HepG2 (cell line): ENCODE measurements around the gene MORN1. TPM values are rescaled to one million over a fixed set of nuclear protein-coding genes. Genes with fewer than 3 reads are reported as not detected.
A peak's percentile ranks its signal among the peaks of the same experiment; 100 is the strongest.

ENCODE experiments used
- ATAC-seq: fragments of 200-7000 bp; cut with Tn5 transposase; 3 replicates; pipeline ENCODE4 v1.9.1; 2020; ENCODE audit warnings: mild to moderate bottlenecking, moderate library complexity
- BruUV-seq: library from RNA; stranded (reverse); fragments of 400-500 nt; replicated peaks from 2 replicates; lab custom pipeline; 2021; lab: Mats Ljungman, UMichigan
- CTCF ChIA-PET: fragments of 300-600 bp; formaldehyde crosslinking; extraction: SDS; loops from one replicate; lab custom pipeline; 2021; ENCODE audit warnings: low total read pairs, inconsistent platforms, low intra/inter-chr PET ratio; lab: Yijun Ruan, JAX
- POLR2A ChIA-PET: fragments of 350-600 bp; sonication (Branson Sonifier 250); formaldehyde crosslinking; loops from one replicate; lab custom pipeline; 2020; ENCODE audit warnings: antibody characterized with exemption, inconsistent platforms; lab: Yijun Ruan, JAX
- DNase-seq: peaks from one replicate; pipeline ENCODE4 v3.0.0-alpha.2; 2015; ENCODE audit warnings: low spot score
- FAIRE-seq: peaks from 3 replicates; lab custom pipeline; 2011; peaks lifted over from hg19 to GRCh38; lab: Jason Lieb, UNC
- H2AFZ ChIP-seq: one replicate; pipeline ENCODE4 v1.6.1; 2011; ENCODE audit warnings: low read length, inconsistent platforms
- H3K27ac ChIP-seq: fragments of 300-600 bp; 3 replicates; pipeline ENCODE4 v1.8.0; 2011; ENCODE audit warnings: mixed run types, mild to moderate bottlenecking, mixed read lengths, low read length, inconsistent platforms; ENCODE audit not compliant: insufficient read depth; ENCODE audit errors: extremely low read length
- H3K27me3 ChIP-seq, 2 experiments: fragments of 200-600 bp in 1 of 2; 2 replicates in 1 of 2; 3 replicates in 1 of 2; pipeline versions ENCODE4 v1.6.0 to v1.8.0; 2011; ENCODE audit warnings: low read length in 2 of 2, mild to moderate bottlenecking in 2 of 2, moderate library complexity in 2 of 2, inconsistent platforms in 1 of 2; ENCODE audit not compliant: insufficient read depth in 2 of 2, control insufficient read depth in 1 of 2
- H3K36me3 ChIP-seq, 2 experiments: fragments of 200-600 bp in 1 of 2; replicated peaks in 1 of 2; 2 replicates in 1 of 2; 3 replicates in 1 of 2; pipeline versions ENCODE4 v1.5.1 to v1.8.0; 2011; ENCODE audit warnings: low read length in 2 of 2, inconsistent platforms in 1 of 2; ENCODE audit not compliant: insufficient read depth in 2 of 2, control insufficient read depth in 1 of 2
- H3K4me1 ChIP-seq: 2 replicates; pipeline ENCODE4 v1.5.1; 2012; ENCODE audit warnings: low read length, inconsistent platforms; ENCODE audit not compliant: insufficient read depth
- H3K4me2 ChIP-seq: 2 replicates; pipeline ENCODE4 v1.6.0; 2011; ENCODE audit warnings: low read depth, low read length, inconsistent platforms
- H3K4me3 ChIP-seq, 3 experiments: fragments of 200-600 bp in 1 of 3; sonication (generic), shearing (Covaris generic) in 1 of 3; replicated peaks in 1 of 3; 2 replicates each; pipeline ENCODE4 v1.5.1; 2011 to 2016; ENCODE audit warnings: low read length in 3 of 3, inconsistent platforms in 2 of 3, low read depth in 2 of 3, mild to moderate bottlenecking in 2 of 3, control low read depth in 1 of 3, mixed read lengths in 1 of 3; ENCODE audit not compliant: insufficient read depth in 1 of 3
- H3K79me2 ChIP-seq: one replicate; pipeline ENCODE4 v1.6.1; 2011; ENCODE audit warnings: low read length, inconsistent platforms; ENCODE audit not compliant: insufficient read depth
- H3K9ac ChIP-seq: 2 replicates; pipeline ENCODE4 v1.6.0; 2011; ENCODE audit warnings: mild to moderate bottlenecking, low read depth, low read length, inconsistent platforms; ENCODE audit not compliant: insufficient read depth
- H3K9me3 ChIP-seq: 2 replicates; pipeline ENCODE4 v1.5.1; 2012; ENCODE audit warnings: mild to moderate bottlenecking, low read length
- H4K20me1 ChIP-seq: 2 replicates; pipeline ENCODE4 v1.6.0; 2011; ENCODE audit warnings: inconsistent platforms, mild to moderate bottlenecking, low read length, moderate library complexity; ENCODE audit not compliant: insufficient read depth
- ETV5 ChIP-seq: IDR thresholded peaks from 2 replicates; pipeline ENCODE4 v1.6.1; 2018; ENCODE audit warnings: missing biosample characterization, missing genetic modification reagents, inconsistent platforms, borderline replicate concordance
- PHF8 ChIP-seq: sonication (generic); formaldehyde crosslinking; IDR thresholded peaks from 2 replicates; pipeline ENCODE4 v1.5.0; 2020; ENCODE audit warnings: missing genetic modification reagents
- SALL1 ChIP-seq: sonication (generic); formaldehyde crosslinking; IDR thresholded peaks from 2 replicates; pipeline ENCODE4 v1.8.0; 2022; ENCODE audit warnings: mild to moderate bottlenecking, missing genetic modification reagents
- TOE1 ChIP-seq: sonication (generic); formaldehyde crosslinking; IDR thresholded peaks from 2 replicates; pipeline ENCODE4 v1.4.0; 2020; ENCODE audit warnings: mild to moderate bottlenecking, missing genetic modification reagents
- TSC22D2 ChIP-seq: sonication (generic); formaldehyde crosslinking; IDR thresholded peaks from 2 replicates; pipeline ENCODE4 v1.5.1; 2020; ENCODE audit warnings: missing genetic modification reagents, mild to moderate bottlenecking, borderline replicate concordance
- ZNF101 ChIP-seq: sonication (generic); formaldehyde crosslinking; IDR thresholded peaks from 2 replicates; pipeline ENCODE4 v1.4.0; 2020; ENCODE audit warnings: mild to moderate bottlenecking, low read depth, missing genetic modification reagents, borderline replicate concordance
- WGBS: methylation state at CpG from one replicate; pipeline ENCODE4 v1.1.6; 2017; ENCODE audit warnings: low lambda C conversion rate; 5-methylcytosine and 5-hydroxymethylcytosine counted together
- in situ Hi-C: cut with HindIII; loops from 2 replicates; pipeline ENCODE4 v1.10.0; 2017; ENCODE audit warnings: low pct_unique_long_range_greater_than_20kb; ENCODE audit not compliant: extremely low pct_ligation_motif_present
- intact Hi-C: fragments of 100-400 bp; cut with micrococcal nuclease; formaldehyde crosslinking; loops from one replicate; pipeline ENCODE4 v1.10.0; 2022; ENCODE audit not compliant: unreplicated experiment
- polyA plus RNA-seq, 8 experiments: library from polyadenylated mRNA; depleted of rRNA in 3 of 8; stranded (reverse) in 7 of 8; unstranded in 1 of 8; fragments of >200 nt; fragmentation: Illumina TruSeq in 4 of 8; extraction: Trizol in 4 of 8; gene quantifications; 2 replicates each; pipeline versions ENCODE4 v1.2.1 to v1.2.3, GENCODE V29; 2011 to 2016; ENCODE audit warnings: low read depth in 4 of 8, missing spikeins in 1 of 8, mixed read lengths in 1 of 8; ENCODE audit not compliant: insufficient read depth in 1 of 8
- total RNA-seq, 5 experiments: library from RNA; depleted of rRNA; stranded (reverse); fragments of >200 nt; fragmentation: Illumina TruSeq; extraction: Trizol; gene quantifications; 2 replicates each; pipeline ENCODE4 v1.2.3, GENCODE V29; 2016; ENCODE audit warnings: low read depth in 1 of 5
- TF ChIP-seq, protein P1 (sequence below): sonication (generic); formaldehyde crosslinking; IDR thresholded peaks from 2 replicates; pipeline ENCODE4 v1.8.0; 2022; ENCODE audit warnings: mild to moderate bottlenecking, missing genetic modification reagents, borderline replicate concordance
- TF ChIP-seq, protein P2 (sequence below): sonication (generic); formaldehyde crosslinking; IDR thresholded peaks from 2 replicates; pipeline ENCODE4 v1.5.0; 2020; ENCODE audit warnings: missing genetic modification reagents
- TF ChIP-seq, protein P3 (sequence below): sonication (generic); formaldehyde crosslinking; IDR thresholded peaks from 2 replicates; pipeline ENCODE4 v1.4.0; 2020; ENCODE audit warnings: missing genetic modification reagents
- TF ChIP-seq, protein P4 (sequence below): sonication (generic); formaldehyde crosslinking; IDR thresholded peaks from 2 replicates; pipeline ENCODE4 v1.5.1; 2020; ENCODE audit warnings: missing genetic modification reagents, mild to moderate bottlenecking, borderline replicate concordance
- TF ChIP-seq, protein P5 (sequence below): sonication (generic); formaldehyde crosslinking; IDR thresholded peaks from 2 replicates; pipeline ENCODE4 v1.4.0; 2020; ENCODE audit warnings: mild to moderate bottlenecking, missing genetic modification reagents
- TF ChIP-seq, protein P6 (sequence below): sonication (generic); formaldehyde crosslinking; IDR thresholded peaks from 2 replicates; pipeline ENCODE4 v1.5.0; 2020; ENCODE audit warnings: mild to moderate bottlenecking, missing genetic modification reagents, moderate library complexity
- TF ChIP-seq, protein P7 (sequence below): IDR thresholded peaks from 2 replicates; pipeline ENCODE4 v1.6.1; 2016; ENCODE audit warnings: control low read depth

MORN1 gene
- total and polyA plus RNA-seq, 2 of the 13 experiments (the other 11 are each of a cell fraction or from before 2014, with no cell fraction given), result 3.1 to 6.5 TPM

DNA sequence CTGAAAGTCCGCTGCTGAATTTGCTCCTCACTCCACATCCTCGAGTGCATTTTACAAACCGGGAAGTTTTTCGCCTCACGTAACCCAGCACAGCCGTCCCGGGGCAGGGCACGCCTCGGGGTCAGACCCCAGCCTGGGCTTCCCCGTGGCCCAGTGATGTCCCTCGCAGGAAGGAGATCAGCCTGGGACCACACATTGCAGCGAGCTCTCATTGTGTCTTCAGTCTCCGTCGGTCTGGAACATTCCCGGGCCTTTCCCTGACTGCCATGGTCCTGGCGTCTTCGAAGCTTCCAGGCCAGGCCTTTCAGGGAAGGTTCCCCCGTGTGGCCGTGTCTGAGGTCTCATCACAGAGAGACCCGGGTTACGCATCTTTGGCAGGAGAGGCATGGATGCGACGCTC is 43.5 kb downstream of the MORN1 start:
- in situ Hi-C loops, result no loop called here
- TF ChIP-seq, protein P1, sequence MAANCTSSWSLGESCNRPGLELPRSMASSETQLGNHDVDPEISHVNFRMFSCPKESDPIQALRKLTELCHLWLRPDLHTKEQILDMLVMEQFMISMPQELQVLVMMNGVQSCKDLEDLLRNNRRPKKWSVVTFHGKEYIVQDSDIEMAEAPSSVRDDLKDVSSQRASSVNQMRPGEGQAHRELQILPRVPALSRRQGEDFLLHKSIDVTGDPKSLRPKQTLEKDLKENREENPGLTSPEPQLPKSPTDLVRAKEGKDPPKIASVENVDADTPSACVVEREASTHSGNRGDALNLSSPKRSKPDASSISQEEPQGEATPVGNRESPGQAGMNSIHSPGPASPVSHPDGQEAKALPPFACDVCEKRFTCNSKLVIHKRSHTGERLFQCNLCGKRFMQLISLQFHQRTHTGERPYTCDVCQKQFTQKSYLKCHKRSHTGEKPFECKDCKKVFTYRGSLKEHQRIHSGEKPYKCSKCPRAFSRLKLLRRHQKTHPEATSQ, result no peak
- TF ChIP-seq ETV5 (CRISPR knock-in tag) (no peak), TSC22D2 (CRISPR knock-in tag) (no peak), ZNF101 (CRISPR knock-in tag) (no peak), TOE1 (CRISPR knock-in tag) (no peak), SALL1 (CRISPR knock-in tag) (0 out of 2 replicates have a peak, but pooled peaks have one; percentile 21), PHF8 (CRISPR knock-in tag) (no peak)
- TF ChIP-seq, protein P2, sequence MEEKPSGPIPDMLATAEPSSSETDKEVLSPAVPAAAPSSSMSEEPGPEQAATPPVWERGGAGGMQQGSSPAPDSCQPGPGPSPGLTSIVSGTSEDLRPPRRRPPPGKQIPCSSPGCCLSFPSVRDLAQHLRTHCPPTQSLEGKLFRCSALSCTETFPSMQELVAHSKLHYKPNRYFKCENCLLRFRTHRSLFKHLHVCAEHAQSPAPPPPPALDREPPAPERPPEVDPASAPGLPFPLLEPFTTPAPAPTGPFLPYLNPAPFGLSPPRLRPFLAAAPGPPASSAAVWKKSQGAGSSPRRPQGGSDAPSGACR, result no peak
- TF ChIP-seq, protein P3, sequence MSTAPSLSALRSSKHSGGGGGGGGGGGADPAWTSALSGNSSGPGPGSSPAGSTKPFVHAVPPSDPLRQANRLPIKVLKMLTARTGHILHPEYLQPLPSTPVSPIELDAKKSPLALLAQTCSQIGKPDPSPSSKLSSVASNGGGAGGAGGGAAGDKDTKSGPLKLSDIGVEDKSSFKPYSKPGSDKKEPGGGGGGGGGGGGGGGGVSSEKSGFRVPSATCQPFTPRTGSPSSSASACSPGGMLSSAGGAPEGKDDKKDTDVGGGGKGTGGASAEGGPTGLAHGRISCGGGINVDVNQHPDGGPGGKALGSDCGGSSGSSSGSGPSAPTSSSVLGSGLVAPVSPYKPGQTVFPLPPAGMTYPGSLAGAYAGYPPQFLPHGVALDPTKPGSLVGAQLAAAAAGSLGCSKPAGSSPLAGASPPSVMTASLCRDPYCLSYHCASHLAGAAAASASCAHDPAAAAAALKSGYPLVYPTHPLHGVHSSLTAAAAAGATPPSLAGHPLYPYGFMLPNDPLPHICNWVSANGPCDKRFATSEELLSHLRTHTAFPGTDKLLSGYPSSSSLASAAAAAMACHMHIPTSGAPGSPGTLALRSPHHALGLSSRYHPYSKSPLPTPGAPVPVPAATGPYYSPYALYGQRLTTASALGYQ (CRISPR knock-in tag), result no peak
- TF ChIP-seq, protein P4, sequence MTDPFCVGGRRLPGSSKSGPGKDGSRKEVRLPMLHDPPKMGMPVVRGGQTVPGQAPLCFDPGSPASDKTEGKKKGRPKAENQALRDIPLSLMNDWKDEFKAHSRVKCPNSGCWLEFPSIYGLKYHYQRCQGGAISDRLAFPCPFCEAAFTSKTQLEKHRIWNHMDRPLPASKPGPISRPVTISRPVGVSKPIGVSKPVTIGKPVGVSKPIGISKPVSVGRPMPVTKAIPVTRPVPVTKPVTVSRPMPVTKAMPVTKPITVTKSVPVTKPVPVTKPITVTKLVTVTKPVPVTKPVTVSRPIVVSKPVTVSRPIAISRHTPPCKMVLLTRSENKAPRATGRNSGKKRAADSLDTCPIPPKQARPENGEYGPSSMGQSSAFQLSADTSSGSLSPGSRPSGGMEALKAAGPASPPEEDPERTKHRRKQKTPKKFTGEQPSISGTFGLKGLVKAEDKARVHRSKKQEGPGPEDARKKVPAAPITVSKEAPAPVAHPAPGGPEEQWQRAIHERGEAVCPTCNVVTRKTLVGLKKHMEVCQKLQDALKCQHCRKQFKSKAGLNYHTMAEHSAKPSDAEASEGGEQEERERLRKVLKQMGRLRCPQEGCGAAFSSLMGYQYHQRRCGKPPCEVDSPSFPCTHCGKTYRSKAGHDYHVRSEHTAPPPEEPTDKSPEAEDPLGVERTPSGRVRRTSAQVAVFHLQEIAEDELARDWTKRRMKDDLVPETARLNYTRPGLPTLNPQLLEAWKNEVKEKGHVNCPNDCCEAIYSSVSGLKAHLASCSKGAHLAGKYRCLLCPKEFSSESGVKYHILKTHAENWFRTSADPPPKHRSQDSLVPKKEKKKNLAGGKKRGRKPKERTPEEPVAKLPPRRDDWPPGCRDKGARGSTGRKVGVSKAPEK (CRISPR knock-in tag), result no peak
- TF ChIP-seq, protein P5, sequence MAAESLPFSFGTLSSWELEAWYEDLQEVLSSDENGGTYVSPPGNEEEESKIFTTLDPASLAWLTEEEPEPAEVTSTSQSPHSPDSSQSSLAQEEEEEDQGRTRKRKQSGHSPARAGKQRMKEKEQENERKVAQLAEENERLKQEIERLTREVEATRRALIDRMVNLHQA (CRISPR knock-in tag), result no peak
- TF ChIP-seq, protein P6, sequence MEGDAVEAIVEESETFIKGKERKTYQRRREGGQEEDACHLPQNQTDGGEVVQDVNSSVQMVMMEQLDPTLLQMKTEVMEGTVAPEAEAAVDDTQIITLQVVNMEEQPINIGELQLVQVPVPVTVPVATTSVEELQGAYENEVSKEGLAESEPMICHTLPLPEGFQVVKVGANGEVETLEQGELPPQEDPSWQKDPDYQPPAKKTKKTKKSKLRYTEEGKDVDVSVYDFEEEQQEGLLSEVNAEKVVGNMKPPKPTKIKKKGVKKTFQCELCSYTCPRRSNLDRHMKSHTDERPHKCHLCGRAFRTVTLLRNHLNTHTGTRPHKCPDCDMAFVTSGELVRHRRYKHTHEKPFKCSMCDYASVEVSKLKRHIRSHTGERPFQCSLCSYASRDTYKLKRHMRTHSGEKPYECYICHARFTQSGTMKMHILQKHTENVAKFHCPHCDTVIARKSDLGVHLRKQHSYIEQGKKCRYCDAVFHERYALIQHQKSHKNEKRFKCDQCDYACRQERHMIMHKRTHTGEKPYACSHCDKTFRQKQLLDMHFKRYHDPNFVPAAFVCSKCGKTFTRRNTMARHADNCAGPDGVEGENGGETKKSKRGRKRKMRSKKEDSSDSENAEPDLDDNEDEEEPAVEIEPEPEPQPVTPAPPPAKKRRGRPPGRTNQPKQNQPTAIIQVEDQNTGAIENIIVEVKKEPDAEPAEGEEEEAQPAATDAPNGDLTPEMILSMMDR, result 0 out of 2 replicates have a peak, but pooled peaks have one; percentile 23
- TF ChIP-seq, protein P7, sequence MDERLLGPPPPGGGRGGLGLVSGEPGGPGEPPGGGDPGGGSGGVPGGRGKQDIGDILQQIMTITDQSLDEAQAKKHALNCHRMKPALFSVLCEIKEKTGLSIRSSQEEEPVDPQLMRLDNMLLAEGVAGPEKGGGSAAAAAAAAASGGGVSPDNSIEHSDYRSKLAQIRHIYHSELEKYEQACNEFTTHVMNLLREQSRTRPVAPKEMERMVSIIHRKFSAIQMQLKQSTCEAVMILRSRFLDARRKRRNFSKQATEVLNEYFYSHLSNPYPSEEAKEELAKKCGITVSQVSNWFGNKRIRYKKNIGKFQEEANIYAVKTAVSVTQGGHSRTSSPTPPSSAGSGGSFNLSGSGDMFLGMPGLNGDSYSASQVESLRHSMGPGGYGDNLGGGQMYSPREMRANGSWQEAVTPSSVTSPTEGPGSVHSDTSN, result no peak

More for the DNA sequence above, 43.5 kb downstream of the MORN1 start:
- POLR2A ChIA-PET, result no interaction called here
- H3K27ac ChIP-seq, result no peak overlapping the region
- 12% methylated on average over 10 of the region's 23 CpGs for WGBS
- no peak overlapping the region for H2AFZ ChIP-seq
- H3K79me2 ChIP-seq, result no peaks in the 10 kb centered on the region
- H3K9ac ChIP-seq, result no peak overlapping the region
- no peaks in the 10 kb centered on the region for H3K36me3 ChIP-seq
- peak overlapping the region; percentile 46; the same call in 1 of the 2 replicates for H3K4me2 ChIP-seq
- peaks cover 10 to 63% of the 10 kb centered on the region in 2 experiments for H3K27me3 ChIP-seq
- BruUV-seq, result no TSS peak
- no peaks in the 10 kb centered on the region for H3K9me3 ChIP-seq
- no peaks in the 10 kb centered on the region for H4K20me1 ChIP-seq
- CTCF ChIA-PET, result no interaction called here
- no peak for DNase-seq
- no peak for FAIRE-seq
- intact Hi-C loops, result no loop called here
- ATAC-seq, result peak; percentile 30
- peaks cover 7% of the 10 kb centered on the region; the same call in 1 of the 2 replicates for H3K4me1 ChIP-seq
- peak overlapping the region in 1 of 3 experiments; percentile 18; a peak in 1 of 6 replicates for H3K4me3 ChIP-seq
